Lung (tissue), 12 donors: Measurements from ENCODE around the gene REXO1. TPM values are rescaled to one million over a fixed set of nuclear protein-coding genes. Genes with fewer than 3 reads are reported as not detected.

Source experiments
- ATAC-seq: fragments of 200-7000 bp; cut with Tn5 transposase; one replicate; pipeline ENCODE4 v1.9.1; 2020; ENCODE audit warnings: moderate number of reproducible peaks; ENCODE audit not compliant: insufficient read depth, low FRiP score
- DNase-seq, 3 donors: peaks; one replicate each; pipeline ENCODE4 v3.0.0-alpha.2; 2013 to 2017
- H3K27ac ChIP-seq, 2 donors: one replicate each; pipeline ENCODE4 v1.5.1; 2013; ENCODE audit warnings: mild to moderate bottlenecking in 2 of 2, moderate library complexity in 2 of 2, control low read depth in 1 of 2, inconsistent platforms in 1 of 2, low read depth in 1 of 2, low read length in 1 of 2
- H3K27me3 ChIP-seq, 3 donors: one replicate each; pipeline ENCODE4 v1.5.1; 2013; ENCODE audit warnings: low read length in 2 of 3; ENCODE audit not compliant: control insufficient read depth in 3 of 3, insufficient read depth in 3 of 3
- H3K36me3 ChIP-seq, 4 donors: one replicate each; pipeline ENCODE4 v1.5.1; 2013; ENCODE audit warnings: low read length in 4 of 4, mild to moderate bottlenecking in 1 of 4, moderate library complexity in 1 of 4; ENCODE audit not compliant: control insufficient read depth in 4 of 4, insufficient read depth in 4 of 4
- H3K4me1 ChIP-seq, 5 donors: one replicate each; pipeline ENCODE4 v1.5.1; 2013; ENCODE audit warnings: low read length in 5 of 5, mild to moderate bottlenecking in 2 of 5, moderate library complexity in 1 of 5; ENCODE audit not compliant: control insufficient read depth in 5 of 5, insufficient read depth in 5 of 5
- H3K4me3 ChIP-seq: one replicate; pipeline ENCODE4 v1.5.1; 2013; ENCODE audit warnings: mild to moderate bottlenecking, control low read depth, moderate library complexity
- H3K9ac ChIP-seq, 2 donors: one replicate each; pipeline ENCODE4 v1.5.1; 2013; ENCODE audit warnings: low read length in 2 of 2, control low read depth in 1 of 2; ENCODE audit not compliant: insufficient read depth in 1 of 2
- H3K9me3 ChIP-seq, 4 donors: one replicate each; pipeline ENCODE4 v1.5.1; 2013; ENCODE audit warnings: low read length in 3 of 4, mild to moderate bottlenecking in 1 of 4, moderate library complexity in 1 of 4; ENCODE audit not compliant: control insufficient read depth in 4 of 4, insufficient read depth in 3 of 4
- CTCF ChIP-seq: IDR thresholded peaks from 2 replicates; pipeline ENCODE4 v1.5.1; 2012; ENCODE audit warnings: mild to moderate bottlenecking; ENCODE audit errors: control extremely low read depth, extremely low read depth
- WGBS, 2 donors: extraction: QIAGEN DNeasy Blood & Tissue Kit; methylation state at CpG; one replicate each; pipeline ENCODE4 v1.1.7; 2013; 5-methylcytosine and 5-hydroxymethylcytosine counted together
- polyA plus RNA-seq, 2 donors: library from polyadenylated mRNA; stranded (reverse); fragments of 200-250 nt; gene quantifications; one replicate each; pipeline ENCODE4 v1.2.1, GENCODE V29; 2013
- total RNA-seq, 2 donors: library from RNA; depleted of rRNA in 1 of 2; stranded (reverse); fragments of >200 nt in 1 of 2; gene quantifications; one replicate each; pipeline ENCODE4 v1.2.1, GENCODE V29; 2014 to 2021
- donor health status: control.
- donor health status: control.
- donor health status: Bipolar disorder and iron deficiency.
- donor health status: healthy.
- donor health status: DM: yes; HTN: yes; CAD: no.

REXO1 gene
- total and polyA plus RNA-seq, 4 donors: 15.6 to 40.3 (median 27.2) TPM

- no peak overlapping the region for H3K9ac ChIP-seq
- peak overlapping the region; percentile 73 to 80 for H3K27ac ChIP-seq
- H3K4me3 ChIP-seq: no peak overlapping the region
- no peaks in the 10 kb centered on the region for H3K9me3 ChIP-seq
- H3K27me3 ChIP-seq: no peaks in the 10 kb centered on the region
- no peak for DNase-seq
- WGBS, 2 donors: 20 to 48% methylated on average over 16 of the region's 16 CpGs
- no peak for ATAC-seq
- peaks cover 0 to 3% (median 0%) of the 10 kb centered on the region in 4 donors for H3K36me3 ChIP-seq
- no peak for TF ChIP-seq CTCF
- peaks cover 2 to 73% (median 52%) of the 10 kb centered on the region in 5 donors for H3K4me1 ChIP-seq
Observed at GRCh38 chr19:1857648-1858326, 9.5 kb upstream of the REXO1 start.

- Histone ChIP-seq H3K4me1 (peaks cover 2 to 75% (median 56%) of the 10 kb centered on the region in 5 donors), H3K9ac (peak overlapping the region in 1 of 2 donors; percentile 53), H3K36me3 (peaks cover 0 to 3% (median 0%) of the 10 kb centered on the region in 4 donors), H3K27ac (peak overlapping the region; percentile 73 to 94), H3K4me3 (peak overlapping the region; percentile 25), H3K9me3 (no peaks in the 10 kb centered on the region), H3K27me3 (no peaks in the 10 kb centered on the region)
- WGBS, 2 donors: 1 to 4% methylated on average over 42 to 73 of the region's 73 CpGs
- TF ChIP-seq CTCF: no peak
- peak; percentile 66 to 84 (median 82) for DNase-seq
- peak; percentile 38 for ATAC-seq
Observed at GRCh38 chr19:1856698-1857603, 8.7 kb upstream of the REXO1 start.

- H3K27me3 ChIP-seq: no peaks in the 10 kb centered on the region
- H3K27ac ChIP-seq: peak overlapping the region; percentile 73 to 94
- peak overlapping the region; percentile 12 for H3K4me3 ChIP-seq
- 15 to 54% methylated on average over 5 to 6 of the region's 6 CpGs for WGBS, 2 donors
- no peak for ATAC-seq
- H3K4me1 ChIP-seq: peaks cover 0 to 75% (median 54%) of the 10 kb centered on the region in 5 donors
- peak overlapping the region in 1 of 2 donors; percentile 53 for H3K9ac ChIP-seq
- no peak for DNase-seq
- no peaks in the 10 kb centered on the region for H3K9me3 ChIP-seq
- no peak for TF ChIP-seq CTCF
- peaks cover 0 to 3% (median 0%) of the 10 kb centered on the region in 4 donors for H3K36me3 ChIP-seq
Observed at GRCh38 chr19:1856345-1856697, 8.0 kb upstream of the REXO1 start.
